ENCODE data around the gene S100G.

S100G gene

GRCh38 chrX:16653424-16653823 lies 3.5 kb downstream of the S100G start:
- no peaks in the 10 kb centered on the region for H3K79me1 ChIP-seq (ENCODE audit: low read length)
- H3K23ac ChIP-seq (ENCODE audit: low read length), result no peak overlapping the region
- no peak overlapping the region for H2AK5ac ChIP-seq (ENCODE audit: low read length)
- H3K14ac ChIP-seq (ENCODE audit: low read length), result no peak overlapping the region
- no peaks in the 10 kb centered on the region for H3K79me2 ChIP-seq (ENCODE audit: control insufficient read depth, insufficient read depth, low read length, poor library complexity)
- no peak overlapping the region for H3K4me2 ChIP-seq (ENCODE audit: low read length)
- peaks cover 0 to 4% of the 10 kb centered on the region in 2 experiments for H3K36me3 ChIP-seq (ENCODE audit: control insufficient read depth in 1 of 2, insufficient read depth in 2 of 2, low read length in 2 of 2)
- H3K27ac ChIP-seq (ENCODE audit: low read depth, low read length), result no peak overlapping the region
- no peaks in the 10 kb centered on the region for H3K27me3 ChIP-seq (ENCODE audit: insufficient read depth, low read length)
- no peaks in the 10 kb centered on the region for H3K9me3 ChIP-seq (ENCODE audit: insufficient read depth, low read depth, low read length)
- H2BK120ac ChIP-seq (ENCODE audit: insufficient read depth, low read length, poor library complexity), result no peak overlapping the region
- H3K4ac ChIP-seq (ENCODE audit: low read depth, low read length), result no peak overlapping the region
- H2AFZ ChIP-seq (ENCODE audit: insufficient read depth, low read length, poor library complexity), result no peak overlapping the region
- no peak overlapping the region for H3K18ac ChIP-seq (ENCODE audit: low read length)
- H2BK12ac ChIP-seq (ENCODE audit: low read length), result no peak overlapping the region
- H4K91ac ChIP-seq (ENCODE audit: low read depth, low read length), result no peak overlapping the region
- no peaks in the 10 kb centered on the region for H3K4me1 ChIP-seq (ENCODE audit: control insufficient read depth in 1 of 2, insufficient read depth in 2 of 2, low read length in 2 of 2)
- no CpG with 5 or more reads among the region's 7 CpGs for WGBS (ENCODE audit: extremely low coverage, insufficient coverage, insufficient read length)
- H3K9ac ChIP-seq (ENCODE audit: low read length), result no peak overlapping the region
- DNase-seq, result no peak
- no peak overlapping the region for H4K8ac ChIP-seq (ENCODE audit: low read depth, low read length)
- H3K4me3 ChIP-seq (ENCODE audit: low read depth, low read length), result no peak overlapping the region
- H4K12ac ChIP-seq (ENCODE audit: low read depth, low read length), result no peak overlapping the region
- no peak overlapping the region for H2BK5ac ChIP-seq (ENCODE audit: low read depth, low read length, poor library complexity)

- Histone ChIP-seq H3K14ac (ENCODE audit: low read length) (no peak overlapping the region), H3K4ac (ENCODE audit: low read depth, low read length) (no peak overlapping the region), H3K23ac (ENCODE audit: low read length) (no peak overlapping the region), H4K8ac (ENCODE audit: low read depth, low read length) (no peak overlapping the region), H4K12ac (ENCODE audit: low read depth, low read length) (no peak overlapping the region), H2BK120ac (ENCODE audit: insufficient read depth, low read length, poor library complexity) (no peak overlapping the region), H3K9ac (ENCODE audit: low read length) (no peak overlapping the region), H2AFZ (ENCODE audit: insufficient read depth, low read length, poor library complexity) (no peak overlapping the region), H3K36me3 (ENCODE audit: control insufficient read depth in 1 of 2, insufficient read depth in 2 of 2, low read length in 2 of 2) (peaks cover 0 to 4% of the 10 kb centered on the region in 2 experiments), H2BK5ac (ENCODE audit: low read depth, low read length, poor library complexity) (no peak overlapping the region), H3K27me3 (ENCODE audit: insufficient read depth, low read length) (no peaks in the 10 kb centered on the region), H3K4me2 (ENCODE audit: low read length) (no peak overlapping the region), H3K4me3 (ENCODE audit: low read depth, low read length) (no peak overlapping the region), H2BK12ac (ENCODE audit: low read length) (no peak overlapping the region), H4K91ac (ENCODE audit: low read depth, low read length) (no peak overlapping the region), H3K18ac (ENCODE audit: low read length) (no peak overlapping the region), H3K27ac (ENCODE audit: low read depth, low read length) (no peak overlapping the region), H3K4me1 (ENCODE audit: control insufficient read depth in 1 of 2, insufficient read depth in 2 of 2, low read length in 2 of 2) (no peaks in the 10 kb centered on the region), H3K79me2 (ENCODE audit: control insufficient read depth, insufficient read depth, low read length, poor library complexity) (no peaks in the 10 kb centered on the region), H3K79me1 (ENCODE audit: low read length) (no peaks in the 10 kb centered on the region), H3K9me3 (ENCODE audit: insufficient read depth, low read depth, low read length) (no peaks in the 10 kb centered on the region), H2AK5ac (ENCODE audit: low read length) (no peak overlapping the region)
- WGBS (ENCODE audit: extremely low coverage, insufficient coverage, insufficient read length), result no CpG with 5 or more reads among the region's 3 CpGs
- DNase-seq, result no peak
These were observed 4.1 kb downstream of the S100G start for GRCh38 chrX:16654093-16654492.

- Histone ChIP-seq H3K4me3 (ENCODE audit: low read depth, low read length) (no peak overlapping the region), H3K79me2 (ENCODE audit: control insufficient read depth, insufficient read depth, low read length, poor library complexity) (no peaks in the 10 kb centered on the region), H2AK5ac (ENCODE audit: low read length) (no peak overlapping the region), H4K91ac (ENCODE audit: low read depth, low read length) (no peak overlapping the region), H2BK12ac (ENCODE audit: low read length) (no peak overlapping the region), H2BK5ac (ENCODE audit: low read depth, low read length, poor library complexity) (no peak overlapping the region), H4K12ac (ENCODE audit: low read depth, low read length) (no peak overlapping the region), H3K27ac (ENCODE audit: low read depth, low read length) (no peak overlapping the region), H3K4me2 (ENCODE audit: low read length) (no peak overlapping the region), H3K27me3 (ENCODE audit: insufficient read depth, low read length) (no peaks in the 10 kb centered on the region), H4K8ac (ENCODE audit: low read depth, low read length) (no peak overlapping the region), H3K9me3 (ENCODE audit: insufficient read depth, low read depth, low read length) (no peaks in the 10 kb centered on the region), H2BK120ac (ENCODE audit: insufficient read depth, low read length, poor library complexity) (no peak overlapping the region), H3K4ac (ENCODE audit: low read depth, low read length) (no peak overlapping the region), H3K36me3 (ENCODE audit: control insufficient read depth in 1 of 2, insufficient read depth in 2 of 2, low read length in 2 of 2) (peaks cover 0 to 2% of the 10 kb centered on the region in 2 experiments), H3K18ac (ENCODE audit: low read length) (no peak overlapping the region), H3K14ac (ENCODE audit: low read length) (no peak overlapping the region), H3K4me1 (ENCODE audit: control insufficient read depth in 1 of 2, insufficient read depth in 2 of 2, low read length in 2 of 2) (no peaks in the 10 kb centered on the region), H2AFZ (ENCODE audit: insufficient read depth, low read length, poor library complexity) (no peak overlapping the region), H3K23ac (ENCODE audit: low read length) (no peak overlapping the region), H3K9ac (ENCODE audit: low read length) (no peak overlapping the region), H3K79me1 (ENCODE audit: low read length) (no peaks in the 10 kb centered on the region)
- WGBS (ENCODE audit: extremely low coverage, insufficient coverage, insufficient read length), result no CpG with 5 or more reads among the region's 2 CpGs
- DNase-seq, result peak in 1 of 2 donors; percentile 20
These were observed 8.3 kb downstream of the S100G start for GRCh38 chrX:16658284-16658683.

- Histone ChIP-seq H3K14ac (ENCODE audit: low read length) (no peak overlapping the region), H3K27me3 (ENCODE audit: insufficient read depth, low read length) (no peaks in the 10 kb centered on the region), H4K8ac (ENCODE audit: low read depth, low read length) (no peak overlapping the region), H2AK5ac (ENCODE audit: low read length) (no peak overlapping the region), H3K9me3 (ENCODE audit: insufficient read depth, low read depth, low read length) (no peaks in the 10 kb centered on the region), H2AFZ (ENCODE audit: insufficient read depth, low read length, poor library complexity) (no peak overlapping the region), H4K12ac (ENCODE audit: low read depth, low read length) (no peak overlapping the region), H3K9ac (ENCODE audit: low read length) (no peak overlapping the region), H2BK120ac (ENCODE audit: insufficient read depth, low read length, poor library complexity) (no peak overlapping the region), H3K23ac (ENCODE audit: low read length) (no peak overlapping the region), H3K79me1 (ENCODE audit: low read length) (no peaks in the 10 kb centered on the region), H3K4me2 (ENCODE audit: low read length) (no peak overlapping the region), H3K4me3 (ENCODE audit: low read depth, low read length) (no peak overlapping the region), H3K36me3 (ENCODE audit: control insufficient read depth in 1 of 2, insufficient read depth in 2 of 2, low read length in 2 of 2) (peaks cover 0 to 2% of the 10 kb centered on the region in 2 experiments), H3K4me1 (ENCODE audit: control insufficient read depth in 1 of 2, insufficient read depth in 2 of 2, low read length in 2 of 2) (no peaks in the 10 kb centered on the region), H3K27ac (ENCODE audit: low read depth, low read length) (no peak overlapping the region), H2BK5ac (ENCODE audit: low read depth, low read length, poor library complexity) (no peak overlapping the region), H4K91ac (ENCODE audit: low read depth, low read length) (no peak overlapping the region), H3K18ac (ENCODE audit: low read length) (no peak overlapping the region), H3K79me2 (ENCODE audit: control insufficient read depth, insufficient read depth, low read length, poor library complexity) (no peaks in the 10 kb centered on the region), H3K4ac (ENCODE audit: low read depth, low read length) (no peak overlapping the region), H2BK12ac (ENCODE audit: low read length) (no peak overlapping the region)
- WGBS (ENCODE audit: extremely low coverage, insufficient coverage, insufficient read length), result no CpG with 5 or more reads among the region's 1 CpG
- no peak for DNase-seq
These were observed 9.4 kb downstream of the S100G start for GRCh38 chrX:16659321-16659720.
